ENCODE data around the gene OTUB2.
"Not testable (repeated sequence)": the region's sequence is repeated elsewhere in the genome, so short reads cannot be mapped to it uniquely, and the experiment has no call there.

OTUB2 gene

GRCh38 chr14:94056579-94057308 is 30.6 kb downstream of the OTUB2 start:
- no peak for DNase-seq (ENCODE audit: low spot score)

DNA sequence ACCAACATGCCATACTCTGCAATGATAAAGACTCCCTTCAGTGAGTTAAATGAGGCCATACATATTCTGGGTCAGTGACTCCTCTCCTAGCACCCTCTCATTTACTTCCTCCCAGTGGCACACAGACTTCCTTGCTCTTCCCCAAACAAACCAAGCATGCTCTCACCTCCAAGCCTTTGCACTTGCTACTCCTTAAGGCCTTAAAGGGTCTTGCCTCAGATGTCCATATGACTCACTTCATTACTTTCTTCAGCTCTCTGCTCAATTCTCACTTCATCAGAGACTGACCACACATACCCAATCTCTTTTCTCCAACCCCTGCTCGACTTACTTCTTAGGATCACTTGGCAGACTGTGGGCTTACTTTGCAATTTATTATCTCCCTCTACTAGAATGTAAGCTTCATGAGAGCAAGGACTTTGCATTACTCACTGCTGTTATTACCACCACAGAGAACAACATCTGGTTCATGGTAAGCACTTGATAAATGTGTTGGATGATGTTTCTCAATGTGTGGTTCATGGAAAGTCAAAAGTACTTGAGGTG is 32.1 kb downstream of the OTUB2 start:
- no peak for DNase-seq (ENCODE audit: low spot score)

DNA sequence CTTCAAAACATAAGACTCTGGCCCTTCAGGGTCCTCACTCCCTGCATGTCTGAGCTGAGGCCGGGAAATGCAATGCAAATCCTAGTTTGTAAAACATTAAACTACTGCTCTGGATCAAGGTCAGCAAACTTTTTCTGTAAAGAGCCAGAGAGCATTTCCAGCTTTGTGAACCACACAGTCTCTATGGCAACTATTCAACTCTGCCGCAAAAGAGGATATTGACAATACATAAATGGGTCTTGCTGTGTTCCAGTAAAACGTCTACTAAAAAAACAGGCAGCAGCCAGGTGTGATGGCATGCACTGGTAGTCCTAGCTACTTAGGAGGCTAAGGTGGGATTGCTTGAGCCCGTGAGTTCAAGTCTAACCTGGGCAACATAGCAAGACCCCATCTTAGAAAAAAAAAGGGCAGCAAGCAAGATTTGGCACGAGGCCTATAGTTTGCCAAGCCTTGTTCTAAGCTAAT is 32.6 kb downstream of the OTUB2 start:
- DNase-seq (ENCODE audit: low spot score): no peak

DNA sequence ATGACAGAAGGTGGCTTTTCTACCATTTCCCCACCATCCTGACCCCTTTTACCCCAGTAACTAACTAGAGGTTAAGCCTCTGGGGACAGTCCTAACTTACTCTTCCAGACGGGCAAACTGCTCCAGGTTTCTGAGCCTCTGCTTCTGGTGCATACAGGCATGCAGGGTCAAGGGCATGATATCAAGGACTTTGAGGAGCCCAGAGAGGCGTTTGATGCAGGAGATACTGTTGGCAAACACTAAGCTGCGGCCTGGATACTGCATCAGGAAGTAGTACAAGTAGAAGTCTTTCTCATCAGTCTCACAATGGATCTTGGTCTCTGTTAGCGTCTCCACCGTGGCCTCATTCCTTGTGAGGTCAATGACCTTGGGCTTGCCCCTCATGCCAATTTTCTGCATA is 33.9 kb downstream of the OTUB2 start:
- no peak for DNase-seq (ENCODE audit: low spot score)

DNA sequence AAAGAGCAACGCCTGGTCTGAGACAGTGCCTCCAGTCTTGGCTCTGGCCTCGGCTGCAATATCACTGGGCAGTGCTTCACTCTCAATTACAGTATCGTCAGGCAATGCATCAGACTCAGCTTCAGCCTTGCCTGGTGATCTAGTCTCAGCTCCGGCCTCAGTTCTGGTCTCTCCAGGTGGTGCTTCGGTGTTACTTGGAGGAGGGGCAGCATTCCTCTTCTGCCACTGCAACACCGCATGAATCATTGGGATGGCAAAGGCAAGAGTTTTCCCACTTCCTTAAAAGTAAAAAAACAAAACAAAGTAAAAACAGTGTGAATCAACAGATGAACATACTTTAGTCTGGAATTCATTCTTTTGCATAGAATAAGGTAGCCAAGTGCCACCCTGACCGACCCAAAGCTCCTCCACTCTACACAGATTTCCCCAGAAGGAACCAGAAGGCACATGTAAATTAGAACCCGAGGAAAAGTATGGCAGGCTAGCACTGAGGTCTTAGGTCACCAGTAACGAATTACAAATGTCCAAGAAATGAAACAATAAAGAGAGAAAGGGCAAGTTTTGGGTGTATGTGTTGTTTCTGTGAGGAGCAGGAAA is 36.3 kb downstream of the OTUB2 start:
- no peak for DNase-seq (ENCODE audit: low spot score)

GRCh38 chr14:94066089-94066676 is 40.0 kb downstream of the OTUB2 start:
- DNase-seq (ENCODE audit: low spot score): no peak

DNA sequence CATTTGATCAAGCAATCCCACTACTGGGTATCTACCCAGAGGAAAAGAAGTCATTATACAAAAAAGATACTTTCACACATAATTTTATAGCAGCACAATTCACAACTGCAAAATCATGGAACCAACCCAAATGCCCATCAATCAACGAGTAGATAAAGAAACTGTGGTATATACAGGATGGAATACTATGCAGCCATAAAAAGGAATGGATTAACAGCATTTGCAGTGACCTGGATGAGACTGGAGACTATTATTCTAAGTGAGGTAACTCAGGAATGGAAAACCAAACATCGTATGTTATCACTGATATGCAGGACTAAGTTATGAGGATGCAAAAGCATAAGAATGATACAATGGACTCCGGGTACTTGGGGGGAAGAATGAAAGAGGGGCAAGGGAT is 45.9 kb downstream of the OTUB2 start:
- DNase-seq (ENCODE audit: low spot score): not testable (repeated sequence)

DNA sequence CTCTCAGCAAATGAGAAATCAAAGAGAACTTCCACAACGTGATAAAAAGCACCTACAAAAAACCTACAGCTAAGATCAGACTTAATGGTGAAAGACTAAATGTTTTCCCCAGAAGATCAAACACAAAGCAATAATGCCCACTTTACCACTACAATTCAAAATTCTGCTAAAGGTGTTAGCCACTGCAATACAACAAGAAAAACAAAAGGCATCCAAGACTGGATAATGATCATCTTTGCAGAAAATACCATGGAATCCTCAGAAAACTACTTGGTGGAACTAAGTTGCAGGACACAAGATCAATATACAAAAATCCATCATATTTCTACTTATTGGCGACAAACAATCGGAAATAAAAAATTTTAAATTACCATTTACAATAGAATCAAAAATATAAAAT is 48.4 kb downstream of the OTUB2 start:
- DNase-seq (ENCODE audit: low spot score): no peak

- DNase-seq (ENCODE audit: low spot score): no peak
Observed at GRCh38 chr14:94075008-94075407, 48.9 kb downstream of the OTUB2 start.

DNA sequence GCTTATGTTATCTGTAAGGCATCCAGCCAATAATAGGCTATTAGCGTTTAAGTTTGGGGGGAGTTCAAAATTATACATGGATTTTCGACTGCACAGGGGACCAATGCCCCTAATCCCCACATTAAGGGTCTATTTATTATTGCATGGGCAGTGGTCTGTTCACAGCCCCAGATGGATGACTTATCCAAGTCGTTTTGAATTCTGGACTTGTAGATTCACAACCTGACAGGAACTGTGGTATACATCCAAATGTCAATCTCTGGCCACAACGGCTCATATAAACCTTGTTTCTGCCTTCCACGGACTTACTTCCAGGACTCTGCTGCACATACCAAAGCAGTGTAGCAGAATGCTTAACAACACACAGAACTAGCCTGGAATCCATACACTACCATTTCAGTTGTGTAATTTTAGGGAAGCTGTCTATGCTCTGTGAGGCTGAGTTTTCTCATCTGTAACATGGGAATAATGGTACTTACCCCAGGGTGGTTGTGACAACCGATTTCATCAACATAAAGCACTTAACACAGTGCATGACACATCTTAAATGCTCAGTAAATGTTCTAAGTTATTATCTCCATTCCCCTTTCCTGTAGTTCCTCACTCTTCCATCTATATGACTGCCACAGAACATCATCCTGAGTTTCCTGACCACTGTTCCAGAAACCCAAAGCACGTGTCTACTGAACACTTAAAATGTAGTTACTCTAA is 51.1 kb downstream of the OTUB2 start:
- no peak for DNase-seq (ENCODE audit: low spot score)

GRCh38 chr14:94077823-94078222 is 51.7 kb downstream of the OTUB2 start:
- no peak for DNase-seq (ENCODE audit: low spot score)

DNA sequence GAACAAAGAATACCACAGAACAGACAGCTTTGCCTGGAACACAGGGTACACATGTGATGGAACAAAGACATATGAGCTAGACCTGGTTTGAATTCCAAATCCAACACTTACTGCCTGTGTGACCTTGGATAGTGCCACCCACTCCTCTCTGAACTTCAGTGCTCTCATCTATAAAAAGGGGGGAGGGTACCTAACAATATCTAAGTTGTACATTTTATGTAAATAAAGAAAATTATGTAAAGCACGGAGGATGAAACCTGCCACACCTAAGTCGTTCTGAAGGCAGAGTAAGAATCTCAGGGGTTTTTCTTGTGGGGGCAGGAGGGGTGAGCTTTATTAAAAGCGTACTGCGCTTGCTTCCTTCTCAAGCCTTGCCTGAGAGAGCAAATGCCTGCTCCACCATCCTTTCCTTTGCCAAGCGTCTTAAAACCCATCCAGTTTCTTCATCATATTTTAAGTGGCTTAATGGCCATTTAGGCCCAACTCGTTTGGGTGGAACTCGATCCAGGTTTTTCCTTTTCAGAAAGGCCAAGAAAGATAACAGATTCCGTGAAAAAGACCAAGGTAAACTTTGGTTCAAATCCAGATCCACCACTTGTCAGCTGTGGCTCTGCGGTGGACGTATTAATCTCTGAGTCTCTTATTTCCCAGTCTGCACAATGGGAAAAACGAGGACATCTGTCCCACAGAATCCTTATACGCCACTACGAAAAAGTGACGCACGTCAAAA is 53.9 kb downstream of the OTUB2 start:
- DNase-seq (ENCODE audit: low spot score): peak; percentile 42

- peak; percentile 90 for DNase-seq (ENCODE audit: low spot score)
Observed at GRCh38 chr14:94080621-94081385, 54.7 kb downstream of the OTUB2 start, which contains the start of the genes DDX24 and IFI27L1. TSS of gene DDX24 (minus strand) at chr14:94081202. CDS start at chr14:94079742, 1,460 bp downstream. TSS of gene IFI27L1 (plus strand) at chr14:94081310. CDS start at chr14:94096938, 15,628 bp downstream.

- no peak for DNase-seq (ENCODE audit: low spot score)
Observed at GRCh38 chr14:94081386-94081820, 55.3 kb downstream of the OTUB2 start.

DNA sequence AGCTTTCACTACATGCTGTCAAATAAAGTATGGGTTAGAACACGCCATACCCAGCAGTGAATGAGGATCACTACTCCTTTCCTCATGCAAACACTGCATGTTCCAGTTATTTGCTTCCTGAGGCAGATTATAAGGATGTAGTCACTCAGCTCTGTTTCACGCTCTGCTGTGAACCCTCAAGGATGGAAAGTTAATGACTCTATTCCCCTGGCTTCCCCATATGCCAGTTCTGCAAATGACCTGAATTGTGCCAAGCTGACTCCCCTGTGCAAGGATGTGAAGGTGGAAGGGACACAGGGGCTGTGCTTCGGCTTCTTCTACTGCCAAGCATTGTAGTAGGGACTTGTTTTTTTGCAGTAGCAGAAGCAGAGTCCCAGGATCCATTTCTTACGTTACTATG is 61.8 kb downstream of the OTUB2 start:
- DNase-seq (ENCODE audit: low spot score): no peak

- DNase-seq (ENCODE audit: low spot score): no peak
Observed at GRCh38 chr14:94088516-94088915, 62.4 kb downstream of the OTUB2 start.

DNA sequence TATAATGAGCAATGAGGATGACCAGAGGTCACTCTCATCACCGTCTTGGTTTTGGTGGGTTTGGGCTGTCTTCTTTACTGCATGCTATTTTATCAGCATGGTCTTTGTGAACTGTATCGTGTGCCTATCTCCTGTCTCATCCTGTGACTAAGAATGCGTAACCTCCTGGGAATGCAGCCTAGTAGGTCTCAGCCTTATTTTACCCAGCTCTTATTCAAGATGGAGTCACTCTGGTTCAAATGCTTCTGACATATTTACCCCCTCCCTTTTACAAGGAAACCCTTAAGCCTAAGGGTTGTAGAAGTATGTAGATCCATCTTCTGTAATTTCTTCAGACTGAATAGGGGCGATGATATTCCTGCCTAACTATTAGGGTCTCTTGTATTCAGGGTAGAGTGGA is 63.3 kb downstream of the OTUB2 start:
- no peak for DNase-seq (ENCODE audit: low spot score)

DNA sequence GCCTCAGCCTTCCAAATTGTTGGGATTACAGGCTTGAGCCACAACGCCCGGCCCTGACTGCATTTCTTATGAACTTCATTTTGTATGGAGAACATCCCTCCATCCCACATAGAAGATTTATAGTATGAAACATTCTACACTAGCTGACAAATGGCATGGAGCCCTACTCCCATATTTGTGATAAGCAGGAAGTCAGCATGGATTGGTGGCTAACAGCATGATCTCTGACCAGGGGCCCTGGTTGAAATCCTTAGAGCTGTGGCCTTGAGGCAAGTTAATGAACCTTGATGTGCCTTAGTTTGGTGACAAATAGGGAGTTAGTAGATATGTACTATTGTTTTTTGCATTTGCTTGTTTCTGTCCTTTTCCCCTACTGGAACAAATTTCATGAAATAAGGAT is 67.3 kb downstream of the OTUB2 start:
- DNase-seq (ENCODE audit: low spot score): no peak

GRCh38 chr14:94097091-94097490 is 71.0 kb downstream of the OTUB2 start:
- DNase-seq (ENCODE audit: low spot score): no peak

Measured in kidney capillary endothelial cell (primary cell).